ENCODE results near the gene IRF8.

Gene IRF8

DNA sequence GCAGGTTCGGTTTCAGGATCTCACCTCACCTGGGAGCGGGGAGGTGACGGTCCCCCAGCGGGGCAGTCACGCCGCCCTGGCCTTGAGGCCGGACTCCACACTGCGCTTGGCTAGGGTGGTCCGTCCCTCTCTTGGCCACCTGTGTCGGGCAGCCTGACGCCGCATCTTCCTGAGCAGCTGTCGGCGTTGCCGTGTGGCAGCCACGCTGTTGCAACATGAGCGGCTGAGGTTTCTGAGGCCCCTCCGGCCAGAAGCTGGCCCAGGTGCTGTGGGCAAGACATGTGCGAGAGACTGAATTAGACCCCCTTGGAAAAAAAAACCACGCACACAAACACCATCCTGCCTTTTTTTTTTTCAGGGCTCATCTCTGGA is 49.2 kb downstream of the IRF8 start:
- Mint-ChIP-seq H3K27ac (peak overlapping the region; percentile 95), H3K9me3 (no peaks in the 10 kb centered on the region), H3K36me3 (peaks cover 5 to 16% of the 10 kb centered on the region in 2 donors), H3K4me1 (peaks cover 73 to 91% of the 10 kb centered on the region in 2 donors), H3K27me3 (no peaks in the 10 kb centered on the region), H3K4me3 (peak overlapping the region; percentile 81 to 86)
- ATAC-seq (replicated peaks) (peak; percentile 26 to 29), DNase-seq (no peak)

DNA sequence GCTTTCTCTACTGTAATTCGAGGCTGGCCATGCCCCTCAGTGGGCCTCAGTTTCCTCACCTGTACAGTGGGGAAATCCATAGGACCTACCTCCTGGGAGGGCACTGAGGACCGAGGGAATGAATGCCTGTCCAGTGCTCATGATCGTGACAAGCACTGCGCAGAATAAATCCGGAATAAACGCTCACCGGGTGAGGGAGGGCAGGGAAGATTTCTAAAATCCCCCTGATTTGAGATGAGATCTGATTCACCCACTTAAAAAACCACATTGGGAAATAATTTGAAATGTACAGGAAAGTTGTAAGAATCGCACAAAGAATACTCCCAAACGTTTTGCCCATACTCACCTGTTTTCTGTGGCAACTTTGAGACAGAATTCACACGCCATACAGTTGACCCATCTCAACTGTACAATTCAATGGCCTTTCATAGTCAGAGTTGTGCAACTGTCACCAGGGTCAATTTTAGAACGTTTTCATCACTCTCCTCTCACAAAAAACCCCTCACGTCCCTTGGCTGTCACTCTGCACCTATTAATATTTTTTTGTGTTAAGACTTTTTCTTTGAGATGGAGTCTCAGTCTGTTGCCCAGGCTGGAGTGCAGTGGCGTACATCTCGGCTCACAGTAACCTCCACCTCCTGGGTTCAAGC is 49.8 kb downstream of the IRF8 start:
- H3K27me3 Mint-ChIP-seq = no peaks in the 10 kb centered on the region
- peaks cover 5 to 16% of the 10 kb centered on the region in 2 donors for H3K36me3 Mint-ChIP-seq
- H3K9me3 Mint-ChIP-seq = no peaks in the 10 kb centered on the region
- H3K4me1 Mint-ChIP-seq = peaks cover 75 to 91% of the 10 kb centered on the region in 2 donors
- DNase-seq (no peak), ATAC-seq (replicated peaks) (peak in 1 of 2 donors; percentile 24)
- peak overlapping the region; percentile 68 to 81 for H3K4me3 Mint-ChIP-seq
- peak overlapping the region; percentile 95 for H3K27ac Mint-ChIP-seq

DNA sequence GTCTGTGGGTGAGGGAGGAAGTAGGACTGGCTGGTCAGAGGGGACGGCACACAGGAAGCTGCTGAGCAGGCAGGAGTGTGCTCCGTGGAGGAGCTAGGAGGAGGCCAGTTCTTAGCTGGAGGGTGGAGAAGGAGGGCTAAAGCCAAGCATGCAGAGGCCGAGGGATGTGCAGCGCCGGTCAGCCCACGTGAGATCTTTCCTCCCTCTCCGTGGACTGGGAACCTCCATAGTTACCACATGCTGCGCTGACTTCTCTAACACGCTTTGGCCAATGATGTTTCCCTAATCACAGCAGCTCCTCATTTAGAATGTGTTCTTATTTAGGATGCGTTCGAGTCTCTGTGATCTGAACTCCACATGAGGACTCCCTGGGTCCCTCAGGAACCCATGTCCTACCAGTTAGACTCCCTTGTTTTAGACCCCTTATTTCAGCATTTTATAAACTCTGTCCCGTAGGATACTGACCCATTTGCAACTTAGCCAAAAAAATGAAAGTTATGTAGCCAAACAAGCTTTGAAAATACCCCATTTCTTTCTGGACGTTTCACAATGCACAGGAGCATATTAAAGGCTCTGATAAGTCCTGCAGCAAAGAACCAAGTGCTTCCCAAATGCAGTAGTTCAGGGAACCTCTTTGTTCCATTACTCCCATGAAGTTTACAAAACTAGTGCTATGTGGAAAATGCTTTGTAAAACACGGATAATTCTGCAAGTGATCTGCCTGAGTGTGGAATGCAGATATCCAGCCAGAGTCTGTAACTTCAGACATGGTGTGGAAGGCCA is 51.4 kb downstream of the IRF8 start:
- Mint-ChIP-seq H3K27ac (peak overlapping the region; percentile 95), H3K4me1 (peaks cover 72 to 87% of the 10 kb centered on the region in 2 donors), H3K4me3 (peak overlapping the region in 1 of 2 donors; percentile 55), H3K9me3 (no peaks in the 10 kb centered on the region), H3K36me3 (peaks cover 5 to 13% of the 10 kb centered on the region in 2 donors), H3K27me3 (no peaks in the 10 kb centered on the region)
- ATAC-seq (replicated peaks) (no peak), DNase-seq (no peak)

DNA sequence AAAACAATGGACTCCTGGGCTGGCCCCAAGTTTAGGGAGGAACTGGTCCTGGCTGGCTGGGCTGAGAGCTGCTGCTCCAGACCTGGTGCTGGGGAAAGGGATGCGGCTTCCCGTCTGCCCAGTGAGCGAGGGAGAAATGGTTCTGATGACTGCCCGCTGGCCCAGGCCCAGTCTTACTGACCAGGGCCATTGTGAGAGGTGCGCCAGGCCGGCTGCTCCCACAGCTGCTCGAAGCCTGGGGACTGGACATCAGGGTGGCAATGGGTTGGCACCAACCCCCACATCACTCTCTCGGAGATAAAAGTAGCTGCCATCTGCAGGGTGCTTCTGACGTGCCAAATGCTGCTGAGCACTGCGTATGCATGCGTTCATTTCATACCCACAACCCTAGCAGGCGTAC is 53.2 kb downstream of the IRF8 start:
- Mint-ChIP-seq H3K4me3 (no peak overlapping the region), H3K9me3 (no peaks in the 10 kb centered on the region), H3K27me3 (no peaks in the 10 kb centered on the region), H3K4me1 (peaks cover 72 to 86% of the 10 kb centered on the region in 2 donors), H3K36me3 (peaks cover 0 to 4% of the 10 kb centered on the region in 2 donors), H3K27ac (no peak overlapping the region)
- DNase-seq (no peak), ATAC-seq (replicated peaks) (no peak)

DNA sequence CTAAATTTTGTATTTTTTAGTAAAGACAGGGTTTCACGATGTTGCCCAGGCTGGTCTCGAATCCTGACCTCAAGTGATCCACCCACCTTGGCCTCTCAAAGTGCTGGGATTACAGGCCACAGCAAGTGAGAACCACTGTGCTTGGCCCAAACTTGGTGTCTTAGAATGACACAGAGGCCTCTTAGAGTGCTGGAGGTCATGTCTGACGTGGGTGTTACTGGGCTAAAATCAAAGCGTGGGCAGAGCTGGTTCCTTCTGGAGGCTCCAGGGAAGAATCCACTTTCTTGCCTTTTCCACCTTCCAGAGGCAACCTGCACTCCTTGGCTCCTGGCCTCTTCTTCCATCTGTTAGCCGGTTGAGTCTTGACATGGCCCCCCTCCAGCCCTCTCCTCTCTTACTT is 53.8 kb downstream of the IRF8 start:
- no peak for ATAC-seq (replicated peaks)
- Mint-ChIP-seq H3K36me3 (peaks cover 0 to 4% of the 10 kb centered on the region in 2 donors), H3K4me3 (no peak overlapping the region), H3K4me1 (peaks cover 69 to 86% of the 10 kb centered on the region in 2 donors), H3K9me3 (no peaks in the 10 kb centered on the region), H3K27me3 (no peaks in the 10 kb centered on the region), H3K27ac (peak overlapping the region; percentile 53)
- no peak for DNase-seq

DNA sequence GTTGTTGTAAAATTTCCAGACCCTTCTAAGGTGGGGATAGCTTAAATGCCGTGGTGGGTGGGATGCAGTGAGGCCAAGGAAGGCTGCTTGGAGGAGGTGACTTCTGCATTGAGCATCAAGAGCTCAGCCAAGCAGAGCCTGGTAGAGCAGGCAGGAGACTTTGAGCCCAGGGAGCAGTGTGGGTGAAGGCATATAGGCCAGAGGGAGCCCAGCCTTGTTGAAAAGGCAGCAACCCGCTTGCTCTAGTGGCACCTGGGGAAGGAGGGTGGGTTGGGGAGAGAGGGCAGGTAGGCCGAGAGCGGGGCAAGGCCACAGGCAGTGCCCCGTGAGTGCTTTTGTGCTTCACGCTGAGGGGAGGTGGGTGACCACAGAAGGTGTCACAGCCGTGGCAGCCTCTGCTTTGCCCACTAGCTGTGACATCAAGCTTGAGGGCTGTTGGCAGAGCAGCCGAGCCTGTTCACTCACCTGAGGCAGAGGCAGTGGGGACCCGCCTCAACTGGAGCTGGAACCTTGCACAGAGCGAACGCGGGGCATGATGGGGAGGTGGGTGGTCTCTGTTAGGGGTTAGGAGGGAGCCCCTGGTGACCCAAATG is 56.1 kb downstream of the IRF8 start:
- Mint-ChIP-seq H3K4me3 (peak overlapping the region; percentile 51 to 59), H3K27ac (peak overlapping the region; percentile 81)
- peak; percentile 79 to 80 for ATAC-seq (replicated peaks)

DNA sequence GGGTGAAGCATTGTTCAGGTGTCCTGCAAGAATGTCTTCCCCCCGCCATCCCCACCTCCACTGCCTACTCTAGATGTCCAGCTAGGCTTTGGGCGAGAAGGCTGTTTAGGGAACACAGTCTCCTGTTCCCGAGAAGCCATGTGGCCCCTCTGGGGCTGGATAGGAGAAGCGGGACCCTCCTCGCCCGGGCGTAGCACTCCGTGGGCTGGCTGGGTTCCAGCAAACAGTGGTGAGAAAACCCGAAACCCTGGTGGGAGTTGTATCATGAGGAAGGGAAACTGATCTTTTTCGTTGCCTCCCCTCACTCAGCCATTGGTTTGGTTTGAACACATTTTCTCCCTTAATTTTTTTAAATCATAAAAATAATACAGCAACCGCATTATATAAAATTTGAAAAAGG is 56.6 kb downstream of the IRF8 start:
- Mint-ChIP-seq H3K4me1 (peaks cover 52 to 72% of the 10 kb centered on the region in 2 donors), H3K27ac (peak overlapping the region; percentile 81), H3K27me3 (no peaks in the 10 kb centered on the region), H3K36me3 (no peaks in the 10 kb centered on the region), H3K4me3 (peak overlapping the region in 1 of 2 donors; percentile 59), H3K9me3 (no peaks in the 10 kb centered on the region)
- peak; percentile 86 to 88 for ATAC-seq (replicated peaks)
- DNase-seq = peak; percentile 67

More for the DNA sequence above, 56.1 kb downstream of the IRF8 start:
- Mint-ChIP-seq H3K9me3 (no peaks in the 10 kb centered on the region), H3K27me3 (no peaks in the 10 kb centered on the region), H3K4me1 (peaks cover 53 to 72% of the 10 kb centered on the region in 2 donors), H3K36me3 (no peaks in the 10 kb centered on the region)
- DNase-seq = no peak

DNA sequence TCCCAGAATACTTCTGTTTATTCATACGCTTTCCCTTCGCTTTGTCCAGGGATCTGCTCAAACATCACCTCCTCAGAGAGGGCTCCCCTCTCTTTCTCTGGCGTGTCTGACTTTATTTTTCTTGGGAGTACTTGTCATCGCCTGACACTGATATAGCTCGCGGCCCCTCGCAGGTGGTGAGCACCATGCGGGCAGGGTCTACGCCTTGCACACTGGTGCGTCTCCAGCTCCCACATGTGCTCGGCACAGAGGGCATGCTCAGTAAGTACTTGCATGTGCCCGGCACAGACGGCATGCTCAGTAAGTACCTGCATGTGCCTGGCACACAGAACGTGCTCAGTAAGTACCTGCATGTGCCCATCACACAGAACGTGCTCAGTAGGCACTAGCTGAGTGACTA is 57.5 kb downstream of the IRF8 start:
- H3K4me1 Mint-ChIP-seq = peaks cover 45 to 69% of the 10 kb centered on the region in 2 donors
- peak overlapping the region; percentile 57 for H3K4me3 Mint-ChIP-seq
- H3K36me3 Mint-ChIP-seq = no peaks in the 10 kb centered on the region
- H3K27ac Mint-ChIP-seq = peak overlapping the region; percentile 47
- no peaks in the 10 kb centered on the region for H3K27me3 Mint-ChIP-seq
- DNase-seq (no peak), ATAC-seq (replicated peaks) (no peak)
- H3K9me3 Mint-ChIP-seq = no peaks in the 10 kb centered on the region

DNA sequence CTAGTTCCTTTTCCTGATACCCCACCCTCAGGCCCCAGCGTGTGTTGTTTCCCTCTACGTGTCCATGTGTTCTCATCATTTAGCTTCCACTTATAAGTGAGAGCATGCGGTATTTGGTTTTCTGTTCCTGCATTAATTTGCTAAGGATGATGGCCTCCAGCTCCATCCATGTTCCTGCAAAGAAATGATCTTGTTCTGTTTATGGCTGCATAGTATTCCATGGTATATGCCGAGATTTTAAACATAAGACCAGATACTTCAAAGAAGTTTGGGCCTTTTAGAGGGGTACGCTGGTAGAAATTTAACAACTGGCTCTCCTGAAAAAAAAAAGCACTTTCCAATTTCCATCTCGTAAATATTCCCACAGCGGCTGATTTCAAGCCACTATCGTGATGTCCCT is 59.8 kb downstream of the IRF8 start:
- H3K4me3 Mint-ChIP-seq = no peak overlapping the region
- peaks cover 0 to 3% of the 10 kb centered on the region in 2 donors for H3K36me3 Mint-ChIP-seq
- peaks cover 38 to 68% of the 10 kb centered on the region in 2 donors for H3K4me1 Mint-ChIP-seq
- no peak for ATAC-seq (replicated peaks)
- peaks cover 0 to 2% of the 10 kb centered on the region in 2 donors for H3K9me3 Mint-ChIP-seq
- DNase-seq = no peak
- H3K27me3 Mint-ChIP-seq = no peaks in the 10 kb centered on the region
- H3K27ac Mint-ChIP-seq = no peak overlapping the region

DNA sequence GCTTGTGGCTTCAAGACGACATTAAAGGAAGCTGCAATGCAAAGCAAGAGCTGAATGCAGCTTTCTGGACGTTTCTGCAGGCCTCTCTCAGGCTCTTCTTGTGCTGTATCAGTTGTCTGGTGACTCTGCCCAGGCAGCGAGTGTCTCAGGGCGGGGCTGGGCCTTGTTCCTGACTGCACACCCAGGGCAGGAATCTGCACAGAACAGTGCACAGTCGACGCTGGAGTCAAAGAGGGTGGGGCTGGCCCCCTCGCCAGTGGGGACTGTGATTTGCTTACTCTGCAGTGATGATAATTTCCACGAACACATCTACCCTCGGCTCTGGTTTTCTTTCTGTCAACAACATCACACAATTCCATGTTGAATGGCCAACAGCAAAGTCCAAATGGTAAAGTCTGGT is 60.7 kb downstream of the IRF8 start:
- H3K4me1 Mint-ChIP-seq = peaks cover 41 to 72% of the 10 kb centered on the region in 2 donors
- H3K4me3 Mint-ChIP-seq = no peak overlapping the region
- peaks cover 0 to 3% of the 10 kb centered on the region in 2 donors for H3K36me3 Mint-ChIP-seq
- no peak overlapping the region for H3K27ac Mint-ChIP-seq
- no peak for DNase-seq
- ATAC-seq (replicated peaks) = no peak
- H3K27me3 Mint-ChIP-seq = no peaks in the 10 kb centered on the region
- peaks cover 0 to 2% of the 10 kb centered on the region in 2 donors for H3K9me3 Mint-ChIP-seq

DNA sequence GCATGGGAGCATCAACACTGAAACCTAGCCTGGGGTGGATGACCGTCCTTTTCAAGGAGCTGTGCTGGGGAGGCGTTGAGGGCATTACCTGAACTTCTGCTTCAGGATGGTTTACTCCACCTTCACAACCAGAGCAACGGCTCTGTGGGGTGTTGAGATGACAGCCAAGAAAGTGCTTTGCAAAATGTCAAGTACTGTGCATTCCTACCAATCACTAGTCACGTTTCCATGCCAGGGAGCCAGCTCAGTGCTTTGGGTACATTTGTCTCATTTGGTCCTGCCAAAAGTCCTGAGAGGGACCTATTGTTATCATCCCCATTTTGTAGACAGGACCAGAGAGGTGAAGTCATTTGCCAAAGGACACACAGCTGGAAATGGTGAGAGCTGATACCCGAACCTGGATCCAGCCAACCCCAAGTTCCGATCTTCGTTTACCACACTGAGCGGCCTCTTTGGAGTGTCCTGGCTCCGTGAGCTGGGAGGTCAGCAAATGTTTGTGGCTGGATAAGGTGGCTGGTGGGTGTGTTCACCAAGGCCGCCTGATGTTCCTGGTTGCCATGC is 61.6 kb downstream of the IRF8 start:
- DNase-seq (no peak), ATAC-seq (replicated peaks) (no peak)
- peaks cover 0 to 2% of the 10 kb centered on the region in 2 donors for H3K9me3 Mint-ChIP-seq
- H3K36me3 Mint-ChIP-seq = peaks cover 0 to 3% of the 10 kb centered on the region in 2 donors
- H3K4me1 Mint-ChIP-seq = peaks cover 39 to 72% of the 10 kb centered on the region in 2 donors
- H3K27ac Mint-ChIP-seq = no peak overlapping the region
- H3K27me3 Mint-ChIP-seq = no peaks in the 10 kb centered on the region
- H3K4me3 Mint-ChIP-seq = no peak overlapping the region

DNA sequence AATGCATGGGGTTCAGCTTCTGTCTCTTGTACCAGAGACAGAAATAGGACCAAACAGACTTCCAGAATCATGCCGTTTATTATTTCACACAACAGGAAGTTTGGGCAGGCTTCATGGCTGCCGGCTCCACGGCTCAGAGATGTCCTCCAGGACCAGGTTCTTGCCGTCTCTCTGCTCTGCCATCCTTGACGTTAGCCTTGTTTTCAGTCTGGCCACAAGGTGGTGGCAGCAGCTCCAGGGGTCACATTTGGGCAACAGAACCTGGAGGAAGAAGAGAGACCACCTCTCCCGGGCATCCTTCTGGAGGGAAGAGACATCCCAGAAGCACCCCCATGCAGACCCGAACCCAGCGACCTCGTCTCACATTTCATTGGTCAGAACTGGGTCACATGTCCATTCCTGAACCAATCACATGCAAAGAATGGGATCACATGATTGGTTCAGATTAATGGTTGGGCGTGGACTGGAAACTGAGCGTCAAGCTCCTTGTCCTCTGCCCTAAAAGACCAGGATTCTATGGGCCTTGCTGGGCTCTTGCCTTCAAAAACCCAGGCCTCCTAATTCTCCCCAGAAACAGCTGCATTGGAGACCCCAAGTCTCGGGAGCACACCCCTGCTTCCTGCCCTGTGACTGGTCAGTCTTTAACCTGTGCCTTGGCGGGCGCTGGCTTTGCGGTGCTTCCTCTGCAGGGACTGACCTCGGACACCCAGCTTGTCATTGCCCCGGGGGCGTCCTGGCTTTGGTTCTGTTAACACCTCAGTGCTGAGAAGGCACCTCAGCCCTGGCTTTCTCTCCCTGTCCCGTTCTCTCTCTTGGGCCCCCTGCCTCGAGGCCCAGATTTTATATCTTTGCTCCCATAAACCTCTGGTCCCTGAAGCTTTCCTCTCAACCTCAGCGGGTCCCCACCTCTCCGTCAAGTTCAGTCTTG is 63.3 kb downstream of the IRF8 start:
- no peaks in the 10 kb centered on the region for H3K27me3 Mint-ChIP-seq
- H3K27ac Mint-ChIP-seq = no peak overlapping the region
- H3K9me3 Mint-ChIP-seq = peaks cover 3 to 5% of the 10 kb centered on the region in 2 donors
- peaks cover 42 to 73% of the 10 kb centered on the region in 2 donors for H3K4me1 Mint-ChIP-seq
- DNase-seq (no peak), ATAC-seq (replicated peaks) (no peak)
- no peak overlapping the region for H3K4me3 Mint-ChIP-seq
- peaks cover 0 to 3% of the 10 kb centered on the region in 2 donors for H3K36me3 Mint-ChIP-seq

DNA sequence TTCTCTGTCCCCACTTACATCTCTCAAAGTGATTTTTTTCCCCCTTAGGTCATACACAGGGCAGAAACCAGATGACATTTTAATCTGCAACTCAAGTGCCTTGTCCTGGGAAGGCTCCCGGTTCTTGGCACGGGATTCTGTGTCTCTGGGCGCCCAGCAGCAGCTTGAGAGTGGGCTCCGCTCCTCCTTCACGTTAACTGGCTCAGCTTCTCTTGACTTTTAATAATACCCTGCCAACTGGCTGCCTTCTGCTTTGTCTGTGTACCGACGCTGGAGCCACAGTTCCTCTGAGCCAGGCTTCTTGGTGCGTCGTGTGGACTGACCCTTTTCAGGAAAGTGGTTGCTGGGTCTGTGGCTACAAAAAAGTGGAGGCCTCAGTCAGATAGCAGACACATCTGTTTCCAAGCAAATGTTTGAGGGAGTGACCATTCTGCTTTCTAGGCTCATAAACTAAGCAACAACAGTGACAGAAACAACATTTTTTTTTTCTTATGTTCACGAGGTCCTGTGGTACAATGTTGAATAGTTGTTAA is 64.9 kb downstream of the IRF8 start:
- Mint-ChIP-seq H3K27me3 (no peaks in the 10 kb centered on the region), H3K27ac (peak overlapping the region; percentile 44), H3K9me3 (peaks cover 3 to 5% of the 10 kb centered on the region in 2 donors), H3K4me3 (no peak overlapping the region), H3K4me1 (peaks cover 49 to 78% of the 10 kb centered on the region in 2 donors), H3K36me3 (peaks cover 0 to 3% of the 10 kb centered on the region in 2 donors)
- ATAC-seq (replicated peaks) (no peak), DNase-seq (no peak)
